HL-60/S4 (cell line): ENCODE data around the gene TMEM132D.

Experiments used
- in situ Hi-C: fragments of 300-500 bp; cut with MboI; formaldehyde crosslinking; loops from 2 replicates; pipeline ENCODE4 v1.14.3; 2022; ENCODE audit warnings: low sequenced_read_pairs

Gene TMEM132D

GRCh38 chr12:129470196-129470595, 433.6 kb downstream of the TMEM132D start:
- in situ Hi-C loops = no loop called here

GRCh38 chr12:129467726-129468125, 436.1 kb downstream of the TMEM132D start:
- in situ Hi-C loops = no loop called here

GRCh38 chr12:129467289-129467688, 436.5 kb downstream of the TMEM132D start:
- in situ Hi-C loops = no loop called here

- in situ Hi-C loops = no loop called here
These were observed 437.3 kb downstream of the TMEM132D start for GRCh38 chr12:129466499-129466898.

GRCh38 chr12:129459886-129460285, 443.9 kb downstream of the TMEM132D start:
- in situ Hi-C loops = no loop called here

- in situ Hi-C loops = no loop called here
These were observed 457.1 kb downstream of the TMEM132D start for GRCh38 chr12:129446696-129447095.

- in situ Hi-C loops = no loop called here
These were observed 463.5 kb downstream of the TMEM132D start for GRCh38 chr12:129440278-129440677.

GRCh38 chr12:129434790-129435189, 469.0 kb downstream of the TMEM132D start:
- in situ Hi-C loops = no loop called here

- in situ Hi-C loops = no loop called here
These were observed 475.4 kb downstream of the TMEM132D start for GRCh38 chr12:129428240-129428936.

- in situ Hi-C loops = no loop called here
These were observed 480.7 kb downstream of the TMEM132D start for GRCh38 chr12:129423041-129423580.

- in situ Hi-C loops = no loop called here
These were observed 490.5 kb downstream of the TMEM132D start for GRCh38 chr12:129413295-129413694.

GRCh38 chr12:129409281-129409680, 494.5 kb downstream of the TMEM132D start:
- in situ Hi-C loops = no loop called here

GRCh38 chr12:129404556-129404955, 499.3 kb downstream of the TMEM132D start:
- in situ Hi-C loops = no loop called here

- in situ Hi-C loops = no loop called here
These were observed 502.3 kb downstream of the TMEM132D start for GRCh38 chr12:129401572-129401971.

- in situ Hi-C loops = no loop called here
These were observed 509.5 kb downstream of the TMEM132D start for GRCh38 chr12:129394177-129394825.

GRCh38 chr12:129393357-129393937, 510.4 kb downstream of the TMEM132D start:
- in situ Hi-C loops = no loop called here

GRCh38 chr12:129385637-129385990, 518.2 kb downstream of the TMEM132D start:
- in situ Hi-C loops = no loop called here

GRCh38 chr12:129383956-129384355, 519.9 kb downstream of the TMEM132D start:
- in situ Hi-C loops = no loop called here

- in situ Hi-C loops = no loop called here
These were observed 522.1 kb downstream of the TMEM132D start for GRCh38 chr12:129381715-129382114.

- in situ Hi-C loops = no loop called here
These were observed 524.6 kb downstream of the TMEM132D start for GRCh38 chr12:129379076-129379804.

GRCh38 chr12:129378496-129378895, 525.3 kb downstream of the TMEM132D start:
- in situ Hi-C loops = no loop called here
